Parathyroid adenoma (tissue), 2 donors: ENCODE results near the gene CYP4F22.
"Not testable (repeated sequence)": the region's sequence is repeated elsewhere in the genome, so short reads cannot be mapped to it uniquely, and the experiment has no call there.

ENCODE experiments used
- H2AFZ ChIP-seq: fragments of 300-600 bp; sonication (generic); one replicate; pipeline ENCODE4 v1.7.0; 2017; ENCODE audit warnings: antibody characterized with exemption, mild to moderate bottlenecking
- H3K27ac ChIP-seq: fragments of 300-600 bp; sonication (generic); one replicate; pipeline ENCODE4 v1.7.0; 2017
- H3K27me3 ChIP-seq: fragments of 300-600 bp; sonication (generic); one replicate; pipeline ENCODE4 v1.7.0; 2017; ENCODE audit warnings: low read length; ENCODE audit not compliant: control insufficient read depth, insufficient read depth
- H3K36me3 ChIP-seq: fragments of 300-600 bp; sonication (generic); one replicate; pipeline ENCODE4 v1.7.0; 2017; ENCODE audit warnings: low read length; ENCODE audit not compliant: control insufficient read depth, insufficient read depth
- H3K4me1 ChIP-seq: fragments of 300-600 bp; sonication (generic); one replicate; pipeline ENCODE4 v1.7.0; 2017; ENCODE audit warnings: control low read depth
- H3K4me2 ChIP-seq: fragments of 300-600 bp; sonication (generic); one replicate; pipeline ENCODE4 v1.7.0; 2017; ENCODE audit warnings: low read length
- H3K4me3 ChIP-seq: fragments of 300-600 bp; sonication (generic); one replicate; pipeline ENCODE4 v1.7.0; 2017; ENCODE audit warnings: low read depth, low read length
- H3K79me2 ChIP-seq: fragments of 300-600 bp; sonication (generic); one replicate; pipeline ENCODE4 v1.7.0; 2017; ENCODE audit warnings: control low read depth
- H3K9ac ChIP-seq: fragments of 300-600 bp; sonication (generic); one replicate; pipeline ENCODE4 v1.7.0; 2017; ENCODE audit warnings: mild to moderate bottlenecking
- H3K9me3 ChIP-seq: fragments of 300-600 bp; sonication (generic); one replicate; pipeline ENCODE4 v1.7.0; 2017; ENCODE audit warnings: low read length; ENCODE audit not compliant: control insufficient read depth
- TF ChIP-seq, protein P1 (sequence below): fragments of 300-600 bp; sonication (generic); IDR thresholded peaks from one replicate; pipeline ENCODE4 v1.7.0; 2017; ENCODE audit warnings: antibody characterized with exemption, mild to moderate bottlenecking
- donor health status: primary hyperparathyroidism.

CYP4F22 gene

GRCh38 chr19:15471639-15472101, 36.7 kb upstream of the CYP4F22 start:
- Histone ChIP-seq H3K27me3 (no peaks in the 10 kb centered on the region), H3K9me3 (no peaks in the 10 kb centered on the region), H3K36me3 (no peaks in the 10 kb centered on the region), H3K4me2 (no peak overlapping the region), H3K9ac (no peak overlapping the region), H3K79me2 (no peaks in the 10 kb centered on the region), H3K4me1 (no peaks in the 10 kb centered on the region), H3K4me3 (no peak overlapping the region), H2AFZ (no peak overlapping the region), H3K27ac (no peak overlapping the region)
- TF ChIP-seq, protein P1, sequence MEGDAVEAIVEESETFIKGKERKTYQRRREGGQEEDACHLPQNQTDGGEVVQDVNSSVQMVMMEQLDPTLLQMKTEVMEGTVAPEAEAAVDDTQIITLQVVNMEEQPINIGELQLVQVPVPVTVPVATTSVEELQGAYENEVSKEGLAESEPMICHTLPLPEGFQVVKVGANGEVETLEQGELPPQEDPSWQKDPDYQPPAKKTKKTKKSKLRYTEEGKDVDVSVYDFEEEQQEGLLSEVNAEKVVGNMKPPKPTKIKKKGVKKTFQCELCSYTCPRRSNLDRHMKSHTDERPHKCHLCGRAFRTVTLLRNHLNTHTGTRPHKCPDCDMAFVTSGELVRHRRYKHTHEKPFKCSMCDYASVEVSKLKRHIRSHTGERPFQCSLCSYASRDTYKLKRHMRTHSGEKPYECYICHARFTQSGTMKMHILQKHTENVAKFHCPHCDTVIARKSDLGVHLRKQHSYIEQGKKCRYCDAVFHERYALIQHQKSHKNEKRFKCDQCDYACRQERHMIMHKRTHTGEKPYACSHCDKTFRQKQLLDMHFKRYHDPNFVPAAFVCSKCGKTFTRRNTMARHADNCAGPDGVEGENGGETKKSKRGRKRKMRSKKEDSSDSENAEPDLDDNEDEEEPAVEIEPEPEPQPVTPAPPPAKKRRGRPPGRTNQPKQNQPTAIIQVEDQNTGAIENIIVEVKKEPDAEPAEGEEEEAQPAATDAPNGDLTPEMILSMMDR, result no peak

DNA sequence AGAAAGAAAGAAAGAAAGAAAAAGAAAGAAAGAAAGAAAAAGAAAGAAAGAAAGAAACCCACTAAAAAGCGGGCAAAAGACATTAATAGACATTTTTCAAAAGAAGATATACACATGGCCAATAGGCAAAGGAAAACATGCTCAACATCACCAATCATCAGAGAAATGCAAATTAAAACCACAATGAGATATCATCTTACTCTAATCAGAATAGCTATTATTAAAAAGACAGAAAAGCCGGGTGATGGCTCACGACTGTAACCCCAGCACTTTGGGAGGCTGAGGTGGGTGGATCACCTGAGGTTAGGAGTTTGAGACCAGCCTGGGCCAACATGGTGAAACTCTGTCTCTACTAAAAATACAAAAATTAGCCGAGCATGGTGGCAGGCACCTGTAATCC, 34.5 kb upstream of the CYP4F22 start:
- not testable (repeated sequence) for H3K36me3 ChIP-seq, H2AFZ ChIP-seq, H3K27me3 ChIP-seq, H3K79me2 ChIP-seq, H3K9me3 ChIP-seq, H3K4me1 ChIP-seq, H3K4me2 ChIP-seq, H3K27ac ChIP-seq, H3K9ac ChIP-seq, H3K4me3 ChIP-seq

GRCh38 chr19:15475169-15475568, 33.2 kb upstream of the CYP4F22 start:
- no peak overlapping the region for H3K27ac ChIP-seq
- no peaks in the 10 kb centered on the region for H3K27me3 ChIP-seq
- no peaks in the 10 kb centered on the region for H3K9me3 ChIP-seq
- H3K4me2 ChIP-seq, result no peak overlapping the region
- H3K4me3 ChIP-seq, result no peak overlapping the region
- H3K79me2 ChIP-seq, result no peaks in the 10 kb centered on the region
- H2AFZ ChIP-seq, result no peak overlapping the region
- no peaks in the 10 kb centered on the region for H3K36me3 ChIP-seq
- TF ChIP-seq, protein P1, result no peak
- H3K4me1 ChIP-seq, result peaks cover 6% of the 10 kb centered on the region
- H3K9ac ChIP-seq, result no peak overlapping the region

GRCh38 chr19:15475611-15476010, 32.7 kb upstream of the CYP4F22 start:
- Histone ChIP-seq H2AFZ (no peak overlapping the region), H3K9ac (no peak overlapping the region), H3K79me2 (no peaks in the 10 kb centered on the region), H3K4me2 (no peak overlapping the region), H3K27ac (no peak overlapping the region), H3K4me3 (no peak overlapping the region), H3K27me3 (no peaks in the 10 kb centered on the region), H3K4me1 (peaks cover 6% of the 10 kb centered on the region), H3K9me3 (no peaks in the 10 kb centered on the region), H3K36me3 (no peaks in the 10 kb centered on the region)
- TF ChIP-seq, protein P1, result no peak

DNA sequence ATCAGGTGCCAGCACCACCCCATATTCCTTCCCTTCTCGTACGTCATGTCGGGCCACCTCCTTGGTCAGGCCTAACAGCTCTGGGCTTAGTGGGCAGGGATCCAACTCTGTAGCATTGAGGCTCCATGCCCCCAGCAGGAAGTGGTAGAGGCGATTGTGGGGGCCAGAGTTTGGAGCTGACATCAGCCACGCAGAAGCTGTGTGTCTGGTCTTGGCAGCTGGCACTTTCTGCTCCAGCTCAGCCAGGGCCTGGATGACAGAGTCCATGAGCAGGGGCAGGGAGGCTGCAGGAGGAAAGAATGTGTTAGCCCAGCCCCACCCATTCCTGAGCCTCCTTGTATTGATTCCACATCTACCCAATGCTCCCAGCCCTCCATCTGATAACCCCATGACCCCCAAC, 32.0 kb upstream of the CYP4F22 start:
- no peak overlapping the region for H3K27ac ChIP-seq
- H3K36me3 ChIP-seq, result no peaks in the 10 kb centered on the region
- peaks cover 6% of the 10 kb centered on the region for H3K4me1 ChIP-seq
- no peak overlapping the region for H2AFZ ChIP-seq
- no peak overlapping the region for H3K9ac ChIP-seq
- TF ChIP-seq, protein P1, result no peak
- no peaks in the 10 kb centered on the region for H3K27me3 ChIP-seq
- no peaks in the 10 kb centered on the region for H3K9me3 ChIP-seq
- no peaks in the 10 kb centered on the region for H3K79me2 ChIP-seq
- no peak overlapping the region for H3K4me3 ChIP-seq
- H3K4me2 ChIP-seq, result no peak overlapping the region
